GM23248 (cell line): ENCODE results near the gene FKBP14.

ENCODE experiments used
- EZH2 ChIP-seq: fragments of 200-600 bp; sonication (generic); IDR thresholded peaks from 2 replicates; pipeline ENCODE4 v1.6.1; 2018; ENCODE audit warnings: antibody characterized with exemption, mild to moderate bottlenecking; ENCODE audit not compliant: insufficient read depth, poor library complexity, severe bottlenecking
- EZH2phosphoT487 ChIP-seq: fragments of 200-600 bp; sonication (generic); IDR thresholded peaks from 2 replicates; pipeline ENCODE4 v1.6.1; 2018; ENCODE audit warnings: antibody characterized with exemption, moderate library complexity, mild to moderate bottlenecking, low read depth; ENCODE audit not compliant: insufficient read depth

DNA sequence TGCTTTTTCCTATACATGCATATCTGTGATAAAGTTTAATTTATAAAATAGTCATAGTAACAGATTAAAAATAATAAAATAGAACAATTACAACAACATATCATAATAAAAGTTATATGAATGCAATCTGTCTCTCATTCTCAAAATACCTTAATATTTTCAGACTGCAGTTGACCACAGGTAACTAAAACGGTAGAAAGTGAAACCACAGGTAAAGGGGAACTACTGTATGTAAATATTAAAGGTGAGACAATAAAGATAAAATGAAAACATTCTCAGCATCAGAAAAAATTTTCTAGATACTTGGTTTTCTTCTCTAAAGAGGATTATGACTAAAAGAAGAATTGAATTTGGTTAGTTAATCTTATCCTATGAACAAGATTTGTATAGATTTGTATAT lies 6.0 kb downstream of the FKBP14 start:
- no peak for TF ChIP-seq EZH2
- TF ChIP-seq EZH2phosphoT487 = no peak
